ENCODE data around the gene FAM193B.

- TF ChIP-seq CTCF (IDR thresholded peaks at IDR 0.05; ENCODE audit: low read depth, low read length) (no peak), EZH2phosphoT487 (IDR thresholded peaks at IDR 0.05; ENCODE audit: low read depth) (no peak)
Measured at GRCh38 chr5:177483042-177483441, 71.3 kb downstream of the FAM193B start.
